Neuronal stem cell (in vitro differentiated cells): ENCODE measurements around the gene OR2W3.

Experiments
- DNase-seq: peaks from one replicate; pipeline ENCODE4 v3.0.0-alpha.2; 2013; ENCODE audit warnings: low spot score
- H2AFZ ChIP-seq: one replicate; pipeline ENCODE4 v1.6.1; 2013; ENCODE audit warnings: mild to moderate bottlenecking, low read length, inconsistent platforms
- H2AK5ac ChIP-seq: 2 replicates; pipeline ENCODE4 v1.6.1; 2013; ENCODE audit warnings: low read depth, mild to moderate bottlenecking, inconsistent platforms, low read length, moderate library complexity, mixed read lengths
- H2BK120ac ChIP-seq: 2 replicates; pipeline ENCODE4 v1.6.1; 2013; ENCODE audit warnings: low read depth, mild to moderate bottlenecking, inconsistent platforms, low read length, moderate library complexity, mixed read lengths
- H2BK12ac ChIP-seq: one replicate; pipeline ENCODE4 v1.6.1; 2013; ENCODE audit warnings: low read length, inconsistent platforms
- H2BK15ac ChIP-seq: 2 replicates; pipeline ENCODE4 v1.6.1; 2013; ENCODE audit warnings: mild to moderate bottlenecking, low read length, inconsistent platforms, mixed read lengths
- H2BK5ac ChIP-seq: one replicate; pipeline ENCODE4 v1.6.1; 2013; ENCODE audit warnings: inconsistent platforms, mild to moderate bottlenecking, low read length, moderate library complexity
- H3K14ac ChIP-seq: one replicate; pipeline ENCODE4 v1.6.1; 2013; ENCODE audit warnings: low read length, inconsistent platforms
- H3K18ac ChIP-seq: 2 replicates; pipeline ENCODE4 v1.6.1; 2013; ENCODE audit warnings: low read length, inconsistent platforms
- H3K23ac ChIP-seq: 2 replicates; pipeline ENCODE4 v1.6.1; 2013; ENCODE audit warnings: low read depth, mild to moderate bottlenecking, mixed read lengths, low read length, inconsistent platforms; ENCODE audit not compliant: poor library complexity
- H3K27ac ChIP-seq: replicated peaks from 3 replicates; pipeline ENCODE4 v1.5.1; 2013; ENCODE audit warnings: low read length, inconsistent platforms
- H3K27me3 ChIP-seq, 3 experiments: 2 replicates each; pipeline ENCODE4 v1.6.1; 2013; ENCODE audit warnings: low read length in 3 of 3, mild to moderate bottlenecking in 2 of 3, inconsistent platforms in 1 of 3, low read depth in 1 of 3, mixed read lengths in 1 of 3, moderate library complexity in 1 of 3; ENCODE audit not compliant: control insufficient read depth in 3 of 3, insufficient read depth in 3 of 3
- H3K36me3 ChIP-seq, 2 donors: replicated peaks in 1 of 2; 2 replicates each; pipeline ENCODE4 v1.6.1; 2013; ENCODE audit warnings: low read length in 2 of 2; ENCODE audit not compliant: control insufficient read depth in 2 of 2, insufficient read depth in 2 of 2
- H3K4ac ChIP-seq: 2 replicates; pipeline ENCODE4 v1.6.1; 2013; ENCODE audit warnings: inconsistent platforms, mild to moderate bottlenecking, low read length, moderate library complexity
- H3K4me1 ChIP-seq, 2 donors: 1 replicate in 1 of 2; 2 replicates in 1 of 2; pipeline ENCODE4 v1.6.1; 2013; ENCODE audit warnings: low read length in 2 of 2, low read depth in 1 of 2; ENCODE audit not compliant: control insufficient read depth in 2 of 2, insufficient read depth in 1 of 2
- H3K4me2 ChIP-seq: one replicate; pipeline ENCODE4 v1.6.1; 2013; ENCODE audit warnings: mild to moderate bottlenecking, low read length, inconsistent platforms; ENCODE audit not compliant: insufficient read depth, poor library complexity, severe bottlenecking
- H3K4me3 ChIP-seq, 2 donors: 2 replicates each; pipeline ENCODE4 v1.5.1; 2013; ENCODE audit warnings: low read length in 2 of 2, mild to moderate bottlenecking in 2 of 2, inconsistent platforms in 1 of 2, moderate library complexity in 1 of 2
- H3K79me1 ChIP-seq: one replicate; pipeline ENCODE4 v1.6.1; 2013; ENCODE audit warnings: low read depth, mild to moderate bottlenecking, inconsistent platforms, low read length, moderate library complexity
- H3K9ac ChIP-seq: one replicate; pipeline ENCODE4 v1.6.1; 2013; ENCODE audit warnings: mild to moderate bottlenecking, low read depth, low read length, inconsistent platforms; ENCODE audit not compliant: poor library complexity
- H3K9me3 ChIP-seq, 2 donors: replicated peaks in 1 of 2; 2 replicates each; pipeline versions ENCODE3 to v1.6.1; 2013; ENCODE audit warnings: low read length in 2 of 2, mild to moderate bottlenecking in 2 of 2, inconsistent platforms in 1 of 2, low read depth in 1 of 2, mixed read lengths in 1 of 2, moderate library complexity in 1 of 2; ENCODE audit not compliant: control insufficient read depth in 2 of 2, insufficient read depth in 1 of 2
- H4K8ac ChIP-seq: one replicate; pipeline ENCODE4 v1.6.1; 2013; ENCODE audit warnings: low read depth, mild to moderate bottlenecking, inconsistent platforms, low read length, moderate library complexity
- H4K91ac ChIP-seq: one replicate; pipeline ENCODE4 v1.6.1; 2013; ENCODE audit warnings: low read length, low read depth, mild to moderate bottlenecking, inconsistent platforms; ENCODE audit not compliant: poor library complexity
- WGBS, 2 donors: extraction: QIAGEN DNeasy Blood & Tissue Kit; methylation state at CpG; one replicate each; pipeline ENCODE4 v1.1.7; 2013; ENCODE audit warnings: missing lambda C conversion rate in 2 of 2, mixed read lengths in 1 of 2; ENCODE audit not compliant: insufficient read length in 2 of 2, insufficient replicate concordance in 1 of 2; ENCODE audit errors: extremely low coverage in 2 of 2; 5-methylcytosine and 5-hydroxymethylcytosine counted together

Gene OR2W3

DNA sequence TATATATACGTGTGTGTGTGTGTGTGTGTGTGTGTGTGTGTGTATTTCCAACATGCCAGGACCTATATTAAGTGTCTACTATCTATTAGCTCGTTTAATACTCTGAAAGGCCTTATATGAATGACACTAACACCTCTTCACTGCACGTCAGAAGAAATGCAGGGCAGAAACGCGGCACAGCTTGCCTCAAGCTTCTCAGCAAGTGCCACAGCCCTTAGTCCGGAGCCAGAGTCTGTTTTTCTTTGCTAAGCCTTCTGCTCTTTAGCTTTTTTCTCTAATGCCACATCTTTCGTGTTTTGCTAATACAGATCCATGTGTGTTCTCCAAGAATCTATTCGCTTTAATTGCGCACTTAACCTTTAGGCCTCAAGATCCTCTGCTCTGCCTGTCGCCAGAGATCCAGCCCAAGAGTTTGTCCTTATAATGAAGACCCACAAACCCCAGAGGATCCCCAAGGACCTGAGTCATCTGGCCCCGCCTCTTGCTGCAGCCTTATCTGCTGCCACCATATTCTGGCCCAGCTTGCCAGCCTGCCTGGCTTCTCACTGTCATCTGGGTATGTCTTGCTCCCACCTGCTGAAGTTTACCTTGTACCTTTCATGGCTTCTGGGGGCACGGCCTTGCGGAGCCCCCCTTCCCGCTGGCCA is 40.4 kb upstream of the OR2W3 start:
- Histone ChIP-seq H3K36me3 (no peaks in the 10 kb centered on the region), H3K79me1 (no peaks in the 10 kb centered on the region), H3K4me2 (no peak overlapping the region), H2AFZ (no peak overlapping the region), H3K9ac (no peak overlapping the region), H2AK5ac (no peak overlapping the region), H3K9me3 (no peaks in the 10 kb centered on the region), H2BK120ac (no peak overlapping the region), H3K14ac (no peak overlapping the region), H3K4me3 (no peak overlapping the region), H3K4ac (no peak overlapping the region), H4K8ac (no peak overlapping the region), H3K23ac (no peak overlapping the region), H3K4me1 (no peaks in the 10 kb centered on the region), H2BK5ac (no peak overlapping the region), H3K27me3 (peaks cover 0 to 8% (median 0%) of the 10 kb centered on the region in 3 experiments), H3K27ac (no peak overlapping the region), H4K91ac (no peak overlapping the region), H2BK12ac (no peak overlapping the region), H2BK15ac (no peak overlapping the region), H3K18ac (no peak overlapping the region)
- WGBS, 2 donors: no CpG with 5 or more reads among the region's 14 CpGs
- DNase-seq: no peak

DNA sequence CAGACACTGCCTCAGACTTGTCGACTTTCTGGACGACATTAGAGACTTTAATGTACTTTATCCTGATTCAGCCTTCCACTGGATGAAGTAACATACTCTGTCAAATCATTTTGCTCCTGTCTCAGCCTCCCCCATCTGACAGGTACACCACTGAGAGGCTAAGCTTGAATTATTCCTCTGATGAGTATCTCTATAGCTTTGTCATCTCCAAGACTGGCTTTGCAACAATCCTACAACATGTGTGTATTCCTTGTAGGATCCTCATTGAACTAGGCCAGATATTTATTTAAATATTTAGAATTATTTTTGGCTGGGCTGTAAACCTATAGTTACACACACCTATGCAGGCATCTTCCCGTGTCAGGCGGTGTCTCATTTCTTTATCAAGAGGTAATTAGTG is 39.5 kb upstream of the OR2W3 start:
- H2AK5ac ChIP-seq: no peak overlapping the region
- H3K4me2 ChIP-seq: no peak overlapping the region
- no peak overlapping the region for H4K8ac ChIP-seq
- H3K27ac ChIP-seq: no peak overlapping the region
- H3K4ac ChIP-seq: no peak overlapping the region
- peaks cover 0 to 8% (median 0%) of the 10 kb centered on the region in 3 experiments for H3K27me3 ChIP-seq
- no peaks in the 10 kb centered on the region for H3K9me3 ChIP-seq
- H3K18ac ChIP-seq: no peak overlapping the region
- H3K9ac ChIP-seq: no peak overlapping the region
- no peak overlapping the region for H2BK12ac ChIP-seq
- no CpG with 5 or more reads among the region's 4 CpGs for WGBS, 2 donors
- DNase-seq: no peak
- no peak overlapping the region for H2BK15ac ChIP-seq
- H4K91ac ChIP-seq: no peak overlapping the region
- H2AFZ ChIP-seq: no peak overlapping the region
- no peaks in the 10 kb centered on the region for H3K4me1 ChIP-seq
- no peak overlapping the region for H2BK120ac ChIP-seq
- no peak overlapping the region for H3K14ac ChIP-seq
- H3K23ac ChIP-seq: no peak overlapping the region
- H3K79me1 ChIP-seq: no peaks in the 10 kb centered on the region
- no peak overlapping the region for H2BK5ac ChIP-seq
- H3K4me3 ChIP-seq: no peak overlapping the region
- H3K36me3 ChIP-seq: no peaks in the 10 kb centered on the region

- H4K91ac ChIP-seq: no peak within 1 kb of the TSS
- H2BK120ac ChIP-seq: no peak within 1 kb of the TSS
- H3K4ac ChIP-seq: no peak within 1 kb of the TSS
- H2BK5ac ChIP-seq: peak within 1 kb of the TSS; percentile 30
- H3K27me3 ChIP-seq: peaks cover 0 to 8% (median 0%) of the 10 kb centered on the region in 3 experiments
- no peaks in the 10 kb centered on the region for H3K4me1 ChIP-seq
- no peak within 1 kb of the TSS for H2BK12ac ChIP-seq
- peak within 1 kb of the TSS in 1 of 2 donors; percentile 94 for H3K4me3 ChIP-seq
- H3K79me1 ChIP-seq: no peaks in the 10 kb centered on the region
- H3K4me2 ChIP-seq: peak within 1 kb of the TSS; percentile 87
- peak within 1 kb of the TSS; percentile 66 for H3K23ac ChIP-seq
- no peaks in the 10 kb centered on the region for H3K9me3 ChIP-seq
- no peaks in the 10 kb centered on the region for H3K36me3 ChIP-seq
- WGBS, 2 donors: no CpG with 5 or more reads among the region's 109 CpGs
- H3K14ac ChIP-seq: no peak within 1 kb of the TSS
- H3K27ac ChIP-seq: no peak within 1 kb of the TSS
- H3K18ac ChIP-seq: peak within 1 kb of the TSS; percentile 94
- no peak within 1 kb of the TSS for H2AK5ac ChIP-seq
- peak within 1 kb of the TSS; percentile 79 for H3K9ac ChIP-seq
- no peak within 1 kb of the TSS for H2AFZ ChIP-seq
- H4K8ac ChIP-seq: peak within 1 kb of the TSS; percentile 52
- DNase-seq: peak; percentile 46
- no peak within 1 kb of the TSS for H2BK15ac ChIP-seq
Observed at GRCh38 chr1:247857069-247857984, 38.1 kb upstream of the OR2W3 start, which contains the start of gene TRIM58. Gene TRIM58 (plus strand): TSS chr1:247857187. CDS start chr1:247857247, 60 bp downstream.
